IPS-18c (cell line): Measurements from ENCODE around the gene ARL6IP6.
"Not testable (repeated sequence)": the region's sequence is repeated elsewhere in the genome, so short reads cannot be mapped to it uniquely, and the experiment has no call there.

ENCODE experiments used
- H3K4me3 ChIP-seq: 2 replicates; pipeline ENCODE4 v1.7.0; 2013; ENCODE audit warnings: low read depth, mild to moderate bottlenecking, low read length, moderate library complexity; ENCODE audit not compliant: insufficient read depth
- H3K9me3 ChIP-seq: one replicate; pipeline ENCODE4 v1.6.1; 2013; ENCODE audit warnings: mild to moderate bottlenecking, low read length, moderate library complexity; ENCODE audit not compliant: control insufficient read depth, insufficient read depth

Gene ARL6IP6

DNA sequence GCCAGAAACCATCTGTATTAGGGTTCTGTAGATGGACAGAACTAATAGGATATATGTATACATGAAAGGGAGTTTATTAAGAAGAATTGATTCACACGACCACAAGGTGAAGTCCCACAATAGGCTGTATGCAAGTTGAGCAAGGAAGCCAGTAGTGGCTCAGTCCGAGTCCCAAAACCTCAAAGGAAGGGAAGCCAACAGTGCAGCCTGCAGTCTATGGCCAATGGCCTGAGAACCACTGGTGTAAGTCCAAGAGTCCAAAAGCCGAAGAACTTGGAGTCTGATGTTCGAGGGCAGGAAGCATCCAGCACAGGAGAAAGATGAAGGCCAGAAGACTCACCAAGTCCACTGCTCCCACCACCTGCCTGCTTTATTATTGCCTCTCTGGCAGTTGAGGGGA is 44.8 kb downstream of the ARL6IP6 start:
- not testable (repeated sequence) for H3K9me3 ChIP-seq, H3K4me3 ChIP-seq

DNA sequence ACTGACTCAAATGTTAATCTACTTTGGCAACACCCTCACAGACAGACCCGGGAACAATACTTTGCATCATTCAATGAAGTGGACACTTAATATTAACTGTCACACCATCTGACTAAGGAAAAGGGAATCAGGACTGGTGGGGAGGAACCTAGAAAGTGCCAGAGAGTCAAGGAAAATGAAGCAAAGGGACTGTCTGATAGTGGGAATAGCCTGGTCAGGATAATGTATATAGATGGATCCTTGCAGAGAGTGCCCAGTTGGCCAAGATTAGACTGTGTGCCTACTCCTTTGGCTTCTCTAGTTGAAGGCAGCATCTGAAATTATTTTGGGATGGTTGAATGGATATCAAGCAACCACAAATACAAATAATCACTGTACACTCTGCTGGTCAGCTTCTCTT is 45.2 kb downstream of the ARL6IP6 start:
- no peaks in the 10 kb centered on the region for H3K9me3 ChIP-seq

GRCh38 chr2:152766928-152767327 is 48.5 kb downstream of the ARL6IP6 start:
- Histone ChIP-seq H3K9me3 (no peaks in the 10 kb centered on the region), H3K4me3 (no peak overlapping the region)

More for the DNA sequence above, 45.2 kb downstream of the ARL6IP6 start:
- no peak overlapping the region for H3K4me3 ChIP-seq

GRCh38 chr2:152781175-152781574 is 62.8 kb downstream of the ARL6IP6 start:
- Histone ChIP-seq H3K9me3 (no peaks in the 10 kb centered on the region), H3K4me3 (no peak overlapping the region)

- Histone ChIP-seq H3K9me3 (no peaks in the 10 kb centered on the region), H3K4me3 (no peak overlapping the region)
Observed at GRCh38 chr2:152782171-152782570, 63.8 kb downstream of the ARL6IP6 start.

GRCh38 chr2:152790883-152791282 is 72.5 kb downstream of the ARL6IP6 start:
- Histone ChIP-seq H3K4me3 (no peak overlapping the region), H3K9me3 (no peaks in the 10 kb centered on the region)

- H3K4me3 ChIP-seq, result no peak overlapping the region
- H3K9me3 ChIP-seq, result no peaks in the 10 kb centered on the region
Observed at GRCh38 chr2:152791979-152792378, 73.6 kb downstream of the ARL6IP6 start.

GRCh38 chr2:152792974-152793373 is 74.6 kb downstream of the ARL6IP6 start:
- H3K4me3 ChIP-seq, result no peak overlapping the region
- no peaks in the 10 kb centered on the region for H3K9me3 ChIP-seq

DNA sequence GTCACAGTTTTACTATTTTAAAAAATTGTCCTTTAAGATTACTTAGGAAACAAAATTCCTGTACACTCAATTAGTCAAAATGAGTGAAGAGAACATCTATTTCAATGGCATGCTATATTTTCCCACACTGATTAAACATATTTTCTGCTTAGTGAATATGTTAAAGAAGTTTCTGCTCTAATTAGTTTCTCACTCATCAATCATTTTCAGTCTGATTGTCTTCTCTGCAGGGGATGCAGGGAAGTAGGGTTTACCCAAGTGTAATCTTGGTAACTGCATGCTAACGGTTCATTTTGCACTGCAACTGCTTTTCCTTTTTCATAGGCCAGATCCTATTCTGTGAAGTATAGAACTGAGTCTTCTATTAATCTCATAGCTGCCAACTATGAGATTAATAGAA is 78.5 kb downstream of the ARL6IP6 start:
- no peak overlapping the region for H3K4me3 ChIP-seq
- no peaks in the 10 kb centered on the region for H3K9me3 ChIP-seq

DNA sequence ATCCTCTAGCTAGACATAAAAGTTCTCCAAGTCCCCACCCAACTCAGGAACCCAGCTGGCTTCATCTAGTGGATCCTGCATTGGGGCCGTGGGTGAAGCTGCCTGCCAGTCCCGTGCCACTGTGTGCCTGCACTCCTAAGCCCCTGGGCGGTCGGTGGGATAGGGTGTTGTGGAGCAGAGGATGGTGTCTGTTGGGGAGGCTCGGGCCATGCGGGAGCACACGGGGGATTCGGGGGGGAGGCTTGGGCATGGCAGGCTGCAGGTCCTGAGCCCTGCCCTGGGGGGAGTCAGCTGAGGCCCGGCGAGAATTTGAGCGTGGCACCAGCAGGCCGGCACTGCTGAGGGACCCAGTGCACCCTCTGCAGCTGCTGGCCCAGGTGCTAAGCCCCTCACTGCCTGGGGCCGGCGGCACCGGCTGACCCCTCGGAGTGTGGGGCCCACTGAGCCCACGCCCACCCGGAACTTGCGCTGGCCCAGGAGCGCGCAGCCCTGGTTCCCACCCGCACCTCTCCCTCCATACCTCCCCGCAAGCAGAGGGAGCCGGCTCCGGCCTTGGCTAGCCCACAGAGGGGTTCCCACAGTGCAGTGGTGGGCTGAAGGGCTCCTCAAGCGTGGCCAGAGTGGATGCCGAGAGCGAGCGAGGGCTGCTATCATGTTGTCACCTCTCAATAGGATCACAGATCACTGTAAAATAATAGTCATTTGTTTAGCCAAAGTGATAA is 86.4 kb downstream of the ARL6IP6 start:
- no peak overlapping the region for H3K4me3 ChIP-seq
- H3K9me3 ChIP-seq, result no peaks in the 10 kb centered on the region

DNA sequence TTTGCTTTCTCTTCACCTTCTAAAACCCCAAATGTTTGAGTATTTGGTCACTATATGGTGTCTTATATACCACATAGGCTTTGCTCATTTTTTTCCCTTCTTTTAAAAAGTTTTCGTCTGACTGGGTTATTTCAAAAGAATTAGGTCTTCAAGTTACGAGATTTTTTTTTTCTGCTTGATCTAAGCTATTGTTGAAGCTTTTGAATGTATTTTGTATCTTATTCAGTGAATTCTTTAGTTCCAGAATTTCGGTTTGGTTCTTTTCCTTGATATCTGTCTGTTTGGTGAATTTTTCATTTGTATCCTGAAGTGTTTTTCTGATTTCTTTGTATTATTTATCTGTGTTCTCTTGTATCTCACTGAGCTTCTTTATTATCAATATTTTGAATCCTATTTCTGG is 93.5 kb downstream of the ARL6IP6 start:
- H3K4me3 ChIP-seq, result no peak overlapping the region
- H3K9me3 ChIP-seq, result no peaks in the 10 kb centered on the region
